Esophagus (tissue), 2 donors: ENCODE data around the gene SLC8A1. TPM values are rescaled to one million over a fixed set of nuclear protein-coding genes. Genes with fewer than 3 reads are reported as not detected.

Experiments
- H3K27ac ChIP-seq, 2 donors: one replicate each; pipeline ENCODE4 v1.5.1; 2013; ENCODE audit warnings: low read depth in 2 of 2, mild to moderate bottlenecking in 2 of 2, inconsistent platforms in 1 of 2, low read length in 1 of 2, moderate library complexity in 1 of 2
- H3K27me3 ChIP-seq, 2 donors: one replicate each; pipeline ENCODE4 v1.6.1; 2013; ENCODE audit warnings: low read length in 2 of 2, control low read depth in 1 of 2, mild to moderate bottlenecking in 1 of 2; ENCODE audit not compliant: insufficient read depth in 2 of 2, control insufficient read depth in 1 of 2
- H3K36me3 ChIP-seq, 2 donors: one replicate each; pipeline ENCODE4 v1.6.1; 2013; ENCODE audit warnings: low read length in 1 of 2; ENCODE audit not compliant: control insufficient read depth in 2 of 2, insufficient read depth in 2 of 2
- H3K4me1 ChIP-seq, 2 donors: one replicate each; pipeline ENCODE4 v1.6.1; 2013; ENCODE audit warnings: low read length in 1 of 2; ENCODE audit not compliant: control insufficient read depth in 2 of 2, insufficient read depth in 2 of 2
- H3K4me3 ChIP-seq, 2 donors: one replicate each; pipeline ENCODE4 v1.5.1; 2013; ENCODE audit warnings: low read length in 2 of 2, mild to moderate bottlenecking in 2 of 2, low read depth in 1 of 2, moderate library complexity in 1 of 2
- H3K9me3 ChIP-seq, 2 donors: one replicate each; pipeline ENCODE4 v1.6.1; 2013; ENCODE audit warnings: mild to moderate bottlenecking in 2 of 2, low read depth in 1 of 2, low read length in 1 of 2, moderate library complexity in 1 of 2; ENCODE audit not compliant: control insufficient read depth in 2 of 2, insufficient read depth in 1 of 2
- WGBS, 2 donors: extraction: QIAGEN DNeasy Blood & Tissue Kit; methylation state at CpG; one replicate each; pipeline ENCODE4 v1.1.7; 2013; 5-methylcytosine and 5-hydroxymethylcytosine counted together
- polyA plus RNA-seq, 2 donors: library from polyadenylated mRNA; stranded (reverse); fragments of 200-250 nt; gene quantifications; one replicate each; pipeline ENCODE4 v1.2.3, GENCODE V29; 2013
- donor health status: healthy with polysubstance abuse.
- donor health status: Bipolar disorder and iron deficiency.

Gene SLC8A1
- polyA plus RNA-seq, 2 donors, result 0.26 to 0.73 TPM

GRCh38 chr2:40072442-40073232, 379.3 kb downstream of the SLC8A1 start:
- peaks cover 0 to 4% of the 10 kb centered on the region in 2 donors for H3K9me3 ChIP-seq
- 88 to 92% methylated on average over 12 of the region's 12 CpGs for WGBS, 2 donors
- no peaks in the 10 kb centered on the region for H3K36me3 ChIP-seq
- H3K27me3 ChIP-seq, result no peaks in the 10 kb centered on the region
- no peak overlapping the region for H3K27ac ChIP-seq
- H3K4me1 ChIP-seq, result no peaks in the 10 kb centered on the region
- no peak overlapping the region for H3K4me3 ChIP-seq

GRCh38 chr2:40062381-40062780, 389.5 kb downstream of the SLC8A1 start:
- 89 to 92% methylated on average over 1 of the region's 1 CpG for WGBS, 2 donors
- H3K36me3 ChIP-seq, result no peaks in the 10 kb centered on the region
- no peak overlapping the region for H3K27ac ChIP-seq
- peaks cover 0 to 3% of the 10 kb centered on the region in 2 donors for H3K9me3 ChIP-seq
- no peaks in the 10 kb centered on the region for H3K27me3 ChIP-seq
- H3K4me1 ChIP-seq, result no peaks in the 10 kb centered on the region
- H3K4me3 ChIP-seq, result no peak overlapping the region

GRCh38 chr2:40049781-40050180, 402.1 kb downstream of the SLC8A1 start:
- Histone ChIP-seq H3K4me3 (no peak overlapping the region), H3K4me1 (no peaks in the 10 kb centered on the region), H3K27ac (no peak overlapping the region), H3K27me3 (no peaks in the 10 kb centered on the region), H3K36me3 (no peaks in the 10 kb centered on the region), H3K9me3 (no peaks in the 10 kb centered on the region)
- 33 to 40% methylated on average over 1 of the region's 1 CpG for WGBS, 2 donors

GRCh38 chr2:40048506-40048905, 403.4 kb downstream of the SLC8A1 start:
- no peak overlapping the region for H3K27ac ChIP-seq
- no peak overlapping the region for H3K4me3 ChIP-seq
- H3K4me1 ChIP-seq, result no peaks in the 10 kb centered on the region
- no peaks in the 10 kb centered on the region for H3K9me3 ChIP-seq
- no peaks in the 10 kb centered on the region for H3K27me3 ChIP-seq
- whole genome bisulfite sequencing, 2 donors, result 51 to 61% methylated on average over 1 of the region's 1 CpG
- H3K36me3 ChIP-seq, result no peaks in the 10 kb centered on the region

- 83 to 93% methylated on average over 3 of the region's 3 CpGs for WGBS, 2 donors
- Histone ChIP-seq H3K27ac (no peak overlapping the region), H3K9me3 (no peaks in the 10 kb centered on the region), H3K36me3 (no peaks in the 10 kb centered on the region), H3K27me3 (no peaks in the 10 kb centered on the region), H3K4me3 (no peak overlapping the region), H3K4me1 (no peaks in the 10 kb centered on the region)
Measured at GRCh38 chr2:40047406-40047805, 404.5 kb downstream of the SLC8A1 start.
